CD4-positive, alpha-beta T cell treated with Interleukin-6 at 100 ng/mL for 8 hours (primary cell): ENCODE measurements around the gene MAP2.
"Not testable (repeated sequence)": the region's sequence is repeated elsewhere in the genome, so short reads cannot be mapped to it uniquely, and the experiment has no call there.

Source experiments
- DNase-seq: peaks from one replicate; pipeline ENCODE4 v3.0.0-alpha.2; 2020; ENCODE audit warnings: mixed read lengths, low spot score

Gene MAP2

DNA sequence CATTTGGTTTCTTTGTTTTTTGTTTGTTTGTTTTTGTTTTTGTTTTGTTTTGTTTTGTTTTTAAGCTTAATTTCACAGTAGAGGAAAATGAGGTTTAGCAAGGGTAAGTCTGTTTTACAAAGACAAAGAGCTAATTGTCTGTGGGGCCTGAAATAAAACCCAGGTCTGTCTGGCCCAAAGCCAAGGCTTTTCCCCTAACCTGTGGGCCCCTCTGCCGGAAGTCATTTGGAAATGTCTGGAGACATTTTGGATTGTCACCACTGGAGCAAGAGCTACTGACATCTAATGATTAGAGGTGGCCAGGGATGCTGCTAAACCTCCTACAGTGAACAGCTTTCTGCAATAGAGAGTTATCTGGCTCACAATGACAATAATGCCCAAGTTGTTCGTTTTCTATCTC is 167.2 kb downstream of the MAP2 start:
- no peak for DNase-seq

DNA sequence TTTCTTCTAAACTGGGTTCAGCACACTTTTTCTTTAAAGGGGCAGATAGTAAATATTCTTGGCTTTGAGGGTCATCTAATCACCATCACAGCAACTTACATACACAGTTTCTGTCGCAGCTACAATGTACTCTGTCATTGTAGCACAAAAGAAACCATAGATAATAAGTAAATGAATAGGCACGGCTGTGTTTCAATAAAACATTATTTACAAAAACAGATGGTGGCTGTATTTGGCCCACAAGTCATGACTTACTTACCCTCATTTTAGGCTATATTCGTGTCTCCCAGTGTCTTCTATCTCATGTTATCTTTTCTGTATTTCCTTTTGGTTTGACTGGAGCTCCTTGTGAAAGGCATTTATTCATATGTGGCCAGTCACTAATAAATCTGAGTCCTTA is 168.3 kb downstream of the MAP2 start:
- DNase-seq: no peak

DNA sequence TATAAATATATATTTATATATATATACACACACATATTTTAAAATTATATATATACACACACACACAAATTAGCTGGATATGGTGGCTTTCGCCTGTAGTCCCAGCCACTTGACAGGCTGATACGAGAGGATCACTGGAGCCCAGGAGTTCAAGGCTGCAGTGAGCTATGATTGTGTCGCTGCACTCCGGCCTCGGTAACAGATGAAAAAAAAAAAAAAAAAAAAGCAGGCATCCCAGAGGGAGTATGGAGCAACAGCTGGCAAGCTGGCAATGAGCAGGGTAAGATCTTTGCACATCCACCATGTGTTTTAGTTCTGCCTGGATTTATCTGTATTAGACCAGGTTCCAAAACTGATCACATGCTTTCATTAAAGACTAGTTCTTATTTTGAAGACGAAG is 170.1 kb downstream of the MAP2 start:
- DNase-seq: no peak

DNA sequence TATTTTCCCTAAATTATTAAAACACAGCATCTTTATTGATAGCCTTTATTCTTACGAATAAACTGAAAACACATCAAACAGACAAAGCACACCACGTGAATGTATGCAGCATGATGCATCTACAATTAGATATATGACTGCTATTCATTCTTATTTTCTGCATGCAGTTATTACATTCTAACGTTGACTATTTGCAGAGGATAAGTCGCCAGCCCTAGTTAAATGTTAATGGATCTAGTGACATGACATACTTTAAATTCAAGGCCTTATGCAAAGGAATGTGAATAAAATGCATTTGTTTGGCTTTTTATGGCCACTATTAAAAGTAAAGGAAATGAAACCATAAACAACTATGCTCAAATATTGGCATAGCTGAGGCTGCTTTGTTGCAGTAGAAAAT is 172.4 kb downstream of the MAP2 start:
- no peak for DNase-seq

DNA sequence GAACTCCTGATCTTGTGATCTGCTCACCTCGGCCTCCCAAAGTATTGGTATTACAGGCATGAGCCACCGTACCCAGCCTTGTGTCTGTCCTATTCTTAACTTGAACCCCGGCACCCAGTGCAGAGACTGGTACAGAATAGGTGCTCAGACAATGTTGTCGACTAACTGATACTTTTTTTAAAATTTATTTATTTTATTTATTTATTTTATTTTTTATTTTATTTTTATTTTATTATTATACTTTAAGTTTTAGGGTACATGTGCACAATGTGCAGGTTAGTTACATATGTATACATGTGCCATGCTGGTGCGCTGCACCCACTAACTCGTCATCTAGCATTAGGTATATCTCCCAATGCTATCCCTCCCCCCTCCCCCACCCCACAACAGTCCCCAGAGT is 174.4 kb downstream of the MAP2 start:
- not testable (repeated sequence) for DNase-seq

- no peak for DNase-seq
Observed at GRCh38 chr2:209600341-209601171, 176.7 kb downstream of the MAP2 start.

GRCh38 chr2:209601497-209601896 is 177.7 kb downstream of the MAP2 start:
- DNase-seq: no peak

- no peak for DNase-seq
Observed at GRCh38 chr2:209602259-209602658, 178.4 kb downstream of the MAP2 start.

GRCh38 chr2:209609531-209609930 is 185.7 kb downstream of the MAP2 start:
- no peak for DNase-seq

DNA sequence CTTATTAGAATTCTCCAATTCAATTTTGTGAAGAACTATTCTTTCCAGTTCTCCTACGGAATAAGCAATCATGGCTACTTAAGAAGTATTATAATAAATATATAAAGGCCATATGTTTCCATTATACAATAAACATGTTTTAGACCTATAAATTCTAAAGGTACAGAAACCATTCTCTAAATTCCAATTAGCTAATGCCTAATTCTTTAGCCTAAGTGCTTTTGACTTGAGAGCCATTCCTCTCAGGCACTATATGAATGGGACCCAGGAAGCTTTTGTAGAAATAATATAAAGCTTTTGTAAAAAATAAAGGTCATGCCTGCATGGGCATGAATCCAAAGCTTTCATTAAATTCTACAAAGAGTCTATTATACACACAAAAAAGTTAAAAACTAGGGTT is 186.8 kb downstream of the MAP2 start:
- no peak for DNase-seq

- no peak for DNase-seq
Observed at GRCh38 chr2:209613649-209614305, 189.9 kb downstream of the MAP2 start.

GRCh38 chr2:209614690-209615369 is 191.0 kb downstream of the MAP2 start:
- DNase-seq: no peak

DNA sequence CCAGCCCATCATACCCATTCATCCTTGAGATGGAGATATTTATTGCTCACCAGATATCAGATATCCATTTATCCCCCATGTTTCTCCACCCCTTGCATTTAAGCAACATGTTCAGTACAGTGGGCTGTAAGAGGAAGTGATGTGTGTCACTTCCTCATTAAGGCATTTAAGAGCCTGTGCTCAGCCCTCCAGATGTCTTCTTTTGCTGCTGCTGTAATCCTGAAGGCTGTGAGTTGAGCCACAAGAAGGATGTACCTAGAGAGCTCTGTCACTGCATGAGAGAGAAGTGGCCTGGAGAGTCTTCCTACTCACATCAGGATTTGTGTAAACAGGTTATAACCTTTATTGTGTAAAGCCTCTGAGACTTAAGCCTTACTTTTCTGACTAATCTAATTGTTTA is 195.9 kb downstream of the MAP2 start:
- DNase-seq: no peak

- DNase-seq: no peak
Observed at GRCh38 chr2:209624192-209624938, 200.5 kb downstream of the MAP2 start.

DNA sequence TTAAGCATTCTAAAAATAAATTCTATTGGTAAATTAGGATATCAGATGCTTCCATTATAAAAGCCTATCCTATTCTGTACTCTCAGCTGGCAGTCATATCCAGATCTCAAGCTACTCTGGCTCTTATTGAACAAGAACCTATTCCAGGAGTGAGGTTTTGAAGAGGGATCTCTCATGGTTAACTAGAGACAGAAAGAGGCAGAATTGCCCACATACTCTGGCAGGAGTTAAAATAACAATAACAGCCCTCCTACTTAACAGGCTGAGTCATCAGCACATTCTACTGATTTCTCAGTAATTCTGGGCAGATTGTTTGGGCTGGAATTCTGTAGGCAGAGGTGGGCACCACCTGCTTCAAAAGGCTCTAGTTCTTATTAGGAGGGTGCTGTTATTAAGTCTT is 205.8 kb downstream of the MAP2 start:
- no peak for DNase-seq

DNA sequence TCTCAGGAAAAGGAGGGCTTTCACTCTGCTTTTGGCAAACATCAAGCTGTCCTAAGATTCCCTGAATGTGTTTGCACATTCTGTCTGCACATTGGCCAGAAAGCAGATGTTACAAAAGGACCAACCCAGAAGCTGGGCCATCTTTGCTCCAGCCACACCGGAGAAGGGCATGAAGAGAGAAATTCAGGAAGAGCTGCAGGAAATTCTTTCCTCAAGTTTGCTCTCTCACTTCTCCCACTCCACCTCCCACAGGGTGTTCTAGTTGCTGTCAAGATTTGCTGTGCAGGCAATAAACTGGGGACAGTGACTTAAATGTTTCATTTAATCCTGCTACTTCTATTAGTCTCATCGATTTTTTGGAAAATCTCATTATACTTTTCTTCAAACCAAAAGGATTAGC is 210.1 kb downstream of the MAP2 start:
- DNase-seq: no peak

- no peak for DNase-seq
Observed at GRCh38 chr2:209636076-209636475, 212.2 kb downstream of the MAP2 start.

GRCh38 chr2:209637293-209637692 is 213.4 kb downstream of the MAP2 start:
- no peak for DNase-seq

- DNase-seq: no peak
Observed at GRCh38 chr2:209638346-209638745, 214.5 kb downstream of the MAP2 start.

GRCh38 chr2:209640358-209640757 is 216.5 kb downstream of the MAP2 start:
- no peak for DNase-seq

DNA sequence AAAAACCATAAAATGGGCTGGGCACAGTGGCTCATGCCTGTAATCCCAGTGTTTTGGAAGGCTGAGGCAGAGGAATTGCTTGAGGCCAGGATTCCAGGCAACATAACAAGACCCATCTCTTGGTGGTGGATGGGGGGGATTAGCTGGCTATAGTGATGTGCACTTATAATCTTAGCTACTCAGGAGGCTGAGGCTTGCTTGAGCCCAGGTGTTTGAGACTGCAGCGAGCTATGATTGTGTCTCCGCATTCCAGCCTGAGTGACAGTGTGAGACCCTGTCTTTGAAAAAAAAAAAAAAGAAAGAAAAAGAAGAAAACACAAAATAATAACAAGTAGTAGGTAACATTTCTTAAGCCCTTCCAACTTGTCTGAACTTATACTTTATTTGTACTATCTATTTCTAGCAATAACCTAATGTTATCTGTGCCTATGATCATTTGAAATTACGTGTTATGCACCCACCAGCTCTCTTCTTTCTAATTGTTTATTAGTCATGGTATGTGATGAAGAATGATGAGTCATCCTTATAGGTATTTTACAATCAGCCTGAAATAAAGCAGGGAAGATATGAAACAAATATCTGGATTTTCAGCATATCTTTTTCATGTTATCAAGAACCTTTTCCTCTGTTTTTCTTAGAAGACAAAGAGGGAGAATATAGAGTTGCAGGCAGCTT is 218.4 kb downstream of the MAP2 start:
- no peak for DNase-seq

- no peak for DNase-seq
Observed at GRCh38 chr2:209644842-209645241, 221.0 kb downstream of the MAP2 start.
